Stimulated activated CD4-positive, alpha-beta T cell treated with anti-CD3 and anti-CD28 coated beads, Interleukin-1b, Interleukin-23, amount 100 ng/mL, for 1 hour (primary cell): Measurements from ENCODE around the gene SPATS2L.

ENCODE experiments used
- DNase-seq, 2 donors: peaks; one replicate each; pipeline ENCODE4 v3.0.0-alpha.2; 2020; ENCODE audit warnings: low read depth in 2 of 2

SPATS2L gene, protein sequence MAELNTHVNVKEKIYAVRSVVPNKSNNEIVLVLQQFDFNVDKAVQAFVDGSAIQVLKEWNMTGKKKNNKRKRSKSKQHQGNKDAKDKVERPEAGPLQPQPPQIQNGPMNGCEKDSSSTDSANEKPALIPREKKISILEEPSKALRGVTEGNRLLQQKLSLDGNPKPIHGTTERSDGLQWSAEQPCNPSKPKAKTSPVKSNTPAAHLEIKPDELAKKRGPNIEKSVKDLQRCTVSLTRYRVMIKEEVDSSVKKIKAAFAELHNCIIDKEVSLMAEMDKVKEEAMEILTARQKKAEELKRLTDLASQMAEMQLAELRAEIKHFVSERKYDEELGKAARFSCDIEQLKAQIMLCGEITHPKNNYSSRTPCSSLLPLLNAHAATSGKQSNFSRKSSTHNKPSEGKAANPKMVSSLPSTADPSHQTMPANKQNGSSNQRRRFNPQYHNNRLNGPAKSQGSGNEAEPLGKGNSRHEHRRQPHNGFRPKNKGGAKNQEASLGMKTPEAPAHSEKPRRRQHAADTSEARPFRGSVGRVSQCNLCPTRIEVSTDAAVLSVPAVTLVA

DNA sequence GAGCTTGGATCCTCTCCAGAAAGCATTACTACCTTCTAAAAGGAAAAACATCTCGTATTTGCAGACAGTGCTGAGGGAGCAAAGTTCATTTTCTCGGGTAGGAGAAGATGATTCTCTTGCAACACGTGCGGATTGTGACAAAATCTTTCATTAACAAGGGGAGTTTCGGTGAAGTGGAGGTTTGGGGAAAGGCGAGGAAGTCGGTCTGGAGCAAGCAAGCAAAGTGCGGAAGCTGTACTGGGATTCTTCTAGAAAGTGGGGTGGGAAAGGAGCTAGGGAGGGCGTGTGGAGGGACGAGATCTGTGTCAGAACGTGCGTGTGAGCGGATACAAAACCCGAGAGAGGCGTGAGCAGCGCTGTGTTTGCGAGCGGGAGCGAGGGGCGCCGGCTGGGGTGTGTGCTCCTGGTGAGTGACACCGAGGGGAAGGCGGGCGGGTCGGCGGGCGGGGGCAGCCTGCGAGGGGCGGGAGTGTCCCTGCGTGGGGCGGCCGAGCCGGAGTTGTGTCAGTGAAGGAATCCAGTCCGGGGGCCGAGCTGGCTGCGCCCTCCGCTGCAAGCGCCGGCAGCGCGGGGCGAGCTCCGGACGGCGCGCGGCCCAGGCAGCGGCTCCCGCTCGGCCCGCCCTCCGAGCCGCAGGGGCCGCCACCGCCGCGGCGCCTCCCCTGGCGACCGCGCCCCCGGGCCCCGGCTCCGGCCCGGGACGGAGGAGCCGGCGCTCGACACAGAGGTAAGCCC is at the start of gene SPATS2L:
SPATS2L (plus strand) TSS at position 498 of the 735 bp plus-strand sequence. CDS start 82,552 bp downstream, outside the sequence.
- peak in 1 of 2 donors; percentile 27 for DNase-seq

DNA sequence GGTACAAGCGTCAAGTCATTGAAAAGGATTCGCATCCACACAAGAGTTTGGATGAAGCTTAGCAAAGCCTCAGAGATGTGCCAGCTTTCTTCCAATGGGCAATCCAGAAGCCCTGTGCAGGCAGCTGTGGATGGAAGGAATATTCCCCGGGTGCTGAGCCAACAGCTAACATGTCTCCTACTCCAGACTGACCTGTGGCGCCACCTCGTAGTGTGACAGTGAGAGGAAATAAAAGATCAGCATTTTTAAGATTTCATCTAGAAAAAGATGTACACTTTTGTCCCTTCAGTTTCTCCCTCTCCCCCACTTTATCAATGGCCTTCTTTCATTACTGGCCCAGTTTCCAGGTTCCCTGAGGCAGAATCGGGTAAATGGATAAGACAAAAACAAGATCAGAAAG is 48.9 kb upstream of the SPATS2L start:
- no peak for DNase-seq

DNA sequence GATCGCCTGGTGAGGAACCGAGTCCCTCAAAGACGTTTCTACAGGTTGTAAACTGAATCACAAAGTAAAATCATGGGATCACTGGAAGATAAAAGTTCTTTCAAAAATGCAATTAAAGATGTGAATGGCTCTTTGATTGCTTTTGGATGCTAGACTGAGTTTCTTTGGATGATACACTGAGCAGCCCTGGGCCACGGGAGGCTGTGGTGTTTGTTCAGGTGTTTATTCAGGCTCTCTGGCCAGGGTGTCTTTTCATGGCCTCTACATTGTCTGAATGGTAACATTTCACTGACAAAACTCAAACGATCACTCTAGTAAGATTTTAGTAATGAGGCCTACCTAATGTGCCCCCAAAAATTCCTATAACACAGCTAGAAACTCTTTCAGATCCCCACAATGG is 48.4 kb upstream of the SPATS2L start:
- DNase-seq, result no peak

DNA sequence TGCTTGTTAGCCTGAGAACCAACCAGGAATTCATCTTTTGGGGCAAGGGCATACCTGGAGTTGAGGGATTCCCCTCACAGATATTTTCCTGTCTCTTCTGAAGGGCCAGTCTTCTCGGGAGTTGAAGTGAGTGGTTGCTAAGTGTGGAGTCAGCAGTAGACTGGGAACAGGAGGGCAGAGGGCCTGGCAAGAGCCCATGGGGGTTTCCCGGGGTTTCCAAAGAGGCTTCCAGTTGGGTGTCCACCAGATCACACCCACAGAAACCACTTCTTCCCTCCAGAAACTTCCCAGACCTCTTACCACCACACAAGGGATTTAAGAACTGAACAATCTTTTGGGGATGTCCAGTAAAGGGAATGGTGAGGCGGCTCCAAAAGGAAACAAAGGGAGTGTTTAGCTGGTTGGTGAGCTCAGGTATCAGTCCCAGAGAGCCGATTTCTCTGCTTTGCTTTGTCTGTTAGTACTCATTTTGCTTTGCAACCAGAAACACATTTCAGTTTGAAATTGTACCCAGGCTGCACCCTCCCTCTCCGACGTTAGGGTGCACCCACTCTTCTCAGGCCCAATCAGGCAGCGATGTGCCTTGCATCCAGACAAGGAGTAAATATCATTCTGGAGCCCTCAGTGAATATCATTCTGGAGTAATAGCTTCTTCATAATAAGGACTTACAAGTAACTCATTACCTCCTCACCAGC is 47.5 kb upstream of the SPATS2L start:
- no peak for DNase-seq

DNA sequence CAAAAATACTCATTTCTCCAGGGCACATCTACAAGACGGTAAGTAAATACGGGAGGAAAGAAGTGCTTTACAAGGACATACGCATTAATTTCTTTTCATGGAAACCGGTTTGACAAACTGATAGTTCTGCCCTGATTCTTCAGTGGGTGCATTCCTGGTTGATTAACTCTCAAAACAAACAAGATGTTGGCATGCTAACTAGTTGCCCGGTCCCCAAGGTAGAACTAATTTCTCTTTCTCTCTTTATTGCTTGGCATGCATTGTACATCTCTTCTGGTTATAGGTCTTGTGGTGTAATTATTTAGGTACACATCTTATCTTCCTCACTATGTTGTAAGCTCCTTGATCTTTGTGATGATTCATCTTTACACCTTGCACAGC is 46.9 kb upstream of the SPATS2L start:
- DNase-seq, result no peak

DNA sequence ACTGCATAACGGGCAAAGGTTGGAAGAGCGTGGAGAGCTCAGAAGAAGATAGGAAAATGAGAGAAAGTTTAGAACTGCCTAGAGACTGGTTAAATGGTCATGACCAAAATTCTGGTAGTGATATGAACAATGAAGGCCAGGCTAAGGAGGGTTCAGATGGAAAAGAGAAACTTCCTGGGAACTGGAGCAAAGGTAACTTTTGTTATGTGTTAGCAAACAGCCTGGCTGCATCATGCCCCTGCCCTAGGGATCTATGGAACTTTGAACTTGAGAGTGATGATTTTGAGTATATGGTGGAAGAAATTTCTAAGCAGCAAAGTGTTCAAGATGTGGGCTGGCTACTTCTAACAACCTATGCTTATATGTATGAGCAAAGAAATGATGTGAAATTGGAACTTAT is 44.4 kb upstream of the SPATS2L start:
- DNase-seq, result no peak

DNA sequence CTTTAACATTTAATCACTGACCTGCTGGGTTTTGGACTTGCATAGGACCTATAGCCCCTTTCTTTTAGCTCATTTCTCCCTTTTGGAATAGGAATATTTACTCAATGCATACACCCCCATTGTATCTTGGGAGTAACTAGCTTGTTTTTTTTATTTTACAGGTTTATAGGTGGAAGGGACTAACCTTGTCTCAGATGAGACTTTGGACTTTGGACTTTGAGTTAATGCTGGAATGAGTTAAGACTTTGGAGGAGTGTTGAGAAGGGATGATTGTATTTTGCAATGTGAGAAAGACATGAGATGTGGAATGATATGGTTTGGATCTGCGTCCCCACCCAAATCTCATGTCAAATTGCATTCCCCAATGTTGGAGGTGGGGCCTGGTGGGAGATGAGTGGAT is 43.2 kb upstream of the SPATS2L start:
- no peak for DNase-seq

DNA sequence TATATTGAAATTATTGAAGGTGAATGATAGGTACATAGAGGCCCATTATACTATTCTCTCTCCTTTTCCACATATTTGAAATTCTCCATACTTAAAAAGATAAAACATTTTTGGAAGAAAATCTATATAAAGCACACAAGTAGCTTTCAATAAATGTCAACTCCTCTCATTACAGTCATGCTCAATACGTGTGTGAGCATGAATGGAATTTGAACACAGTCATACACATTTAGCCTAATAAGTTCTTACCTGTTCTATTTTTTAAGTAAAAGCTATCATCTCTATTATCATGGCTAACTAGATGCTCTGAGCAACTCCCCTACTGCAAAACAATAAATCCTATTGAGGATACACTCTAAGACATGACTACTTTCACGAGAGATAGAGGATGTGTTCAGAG is 41.9 kb upstream of the SPATS2L start:
- no peak for DNase-seq

DNA sequence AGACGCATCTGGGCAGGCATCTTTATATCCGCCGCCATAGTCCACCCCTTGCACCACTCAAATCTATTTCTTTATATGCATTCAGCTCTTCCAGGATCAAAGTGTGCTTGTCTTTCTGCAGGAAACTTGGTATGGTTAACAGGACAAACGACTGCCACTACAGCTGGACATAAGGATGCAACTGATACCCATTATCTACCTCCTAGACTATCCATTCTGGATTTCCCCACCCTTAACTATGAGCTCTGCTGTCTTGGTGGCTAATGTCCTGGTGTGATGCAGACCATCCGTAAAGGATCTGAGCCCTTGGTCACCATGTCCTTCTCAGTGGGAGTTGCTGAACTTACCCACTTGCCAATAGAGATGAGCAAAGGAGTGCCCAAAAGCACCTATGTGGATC is 40.1 kb upstream of the SPATS2L start:
- DNase-seq, result no peak

DNA sequence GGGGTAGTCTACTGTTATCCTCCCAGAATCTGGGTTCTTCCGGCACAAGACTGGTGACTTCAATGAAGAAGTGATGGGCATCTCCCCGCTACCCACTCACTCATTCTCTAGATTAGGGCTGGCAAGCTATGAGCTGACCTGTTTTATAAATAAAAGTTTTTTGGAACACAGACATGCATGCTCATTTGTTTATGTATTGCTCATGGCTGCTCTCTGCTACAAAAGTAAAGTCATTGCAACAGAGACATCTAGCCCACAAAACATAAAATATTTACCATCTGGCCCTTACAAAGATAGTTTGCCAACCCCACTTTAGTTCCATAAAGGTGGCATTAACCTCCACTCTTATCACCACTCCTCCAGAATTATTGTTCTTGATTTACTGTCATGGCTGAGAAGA is 39.1 kb upstream of the SPATS2L start:
- no peak for DNase-seq

DNA sequence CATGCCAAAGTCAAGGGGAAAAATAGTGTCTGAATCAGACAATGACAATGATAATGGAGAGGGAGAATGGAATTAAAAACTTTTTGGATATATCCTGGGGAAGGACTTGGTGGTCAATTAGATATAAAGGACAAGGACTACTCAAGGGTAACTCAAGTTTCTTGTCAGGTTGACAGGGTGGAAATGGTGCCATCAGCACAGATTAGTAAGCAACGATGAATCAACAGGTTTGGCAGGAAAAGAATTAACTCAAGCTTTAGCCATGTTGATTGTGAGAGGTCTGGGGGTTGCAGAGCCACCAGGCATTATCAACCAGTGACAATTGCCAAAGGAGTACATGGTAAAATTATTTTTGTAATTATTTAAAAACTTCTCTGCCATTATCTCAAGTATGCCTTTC is 35.8 kb upstream of the SPATS2L start:
- no peak for DNase-seq

DNA sequence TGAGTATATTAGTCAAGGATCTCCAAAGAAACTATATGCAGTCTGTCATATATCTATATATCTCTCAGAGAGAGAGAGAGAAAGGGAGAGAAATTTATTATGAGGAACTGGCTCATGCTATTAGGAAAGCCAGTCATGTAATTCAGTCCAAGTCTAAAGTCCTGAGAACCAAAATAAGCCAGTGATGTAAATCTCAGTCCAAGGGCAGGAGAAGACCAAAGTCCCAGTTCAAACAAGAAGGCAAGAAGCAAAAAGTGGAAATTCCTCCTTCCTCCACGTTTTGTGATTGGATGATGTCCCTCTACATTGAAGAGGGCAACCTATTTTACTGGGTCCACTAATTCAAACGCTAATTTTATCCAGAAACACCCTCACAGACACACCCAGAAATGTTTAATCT is 34.2 kb upstream of the SPATS2L start:
- DNase-seq, result no peak

DNA sequence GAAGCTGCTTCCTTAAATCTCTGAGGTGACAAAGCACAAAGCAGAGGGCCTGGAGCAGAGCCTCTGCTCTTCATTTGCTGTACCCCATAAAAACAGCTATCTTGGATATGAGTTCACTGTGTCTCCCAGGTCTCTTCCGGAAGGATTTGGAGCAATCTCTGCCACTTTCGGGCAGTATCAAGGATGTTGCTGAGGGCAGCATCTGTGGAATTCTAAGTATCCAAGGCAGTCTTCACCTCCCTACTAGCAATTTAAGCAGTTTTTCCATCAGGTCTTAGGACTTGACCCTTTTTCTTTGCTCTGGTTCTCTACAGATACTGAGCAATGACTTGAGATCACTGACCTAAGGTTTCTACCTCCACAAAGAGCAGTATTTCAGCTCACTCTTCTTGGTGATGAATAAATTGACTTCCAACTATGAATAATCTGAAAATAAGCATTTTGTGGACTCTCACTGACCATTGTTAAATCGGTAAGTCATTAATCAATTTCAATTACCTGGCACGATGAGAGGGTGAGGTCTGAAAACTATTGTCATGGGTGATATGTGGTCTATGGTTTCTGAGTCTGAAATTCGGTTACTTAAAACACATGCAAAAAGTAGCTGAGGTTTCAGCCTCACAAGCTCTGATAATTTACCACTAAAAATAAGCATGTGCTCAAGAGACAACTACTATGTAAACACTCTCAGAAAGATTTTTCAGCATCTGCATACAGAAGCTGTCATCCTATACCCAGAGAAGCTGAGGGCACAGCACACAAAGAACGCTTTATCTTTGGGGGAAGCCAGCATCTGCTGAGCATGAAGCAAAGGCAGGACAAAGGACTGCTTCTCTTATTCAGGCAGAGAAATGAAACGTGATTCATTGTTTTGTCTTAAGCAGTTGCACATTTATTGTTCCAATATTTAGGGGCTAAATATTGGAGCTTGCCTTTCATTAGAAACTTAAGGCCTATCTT is 32.1 kb upstream of the SPATS2L start:
- no peak for DNase-seq

DNA sequence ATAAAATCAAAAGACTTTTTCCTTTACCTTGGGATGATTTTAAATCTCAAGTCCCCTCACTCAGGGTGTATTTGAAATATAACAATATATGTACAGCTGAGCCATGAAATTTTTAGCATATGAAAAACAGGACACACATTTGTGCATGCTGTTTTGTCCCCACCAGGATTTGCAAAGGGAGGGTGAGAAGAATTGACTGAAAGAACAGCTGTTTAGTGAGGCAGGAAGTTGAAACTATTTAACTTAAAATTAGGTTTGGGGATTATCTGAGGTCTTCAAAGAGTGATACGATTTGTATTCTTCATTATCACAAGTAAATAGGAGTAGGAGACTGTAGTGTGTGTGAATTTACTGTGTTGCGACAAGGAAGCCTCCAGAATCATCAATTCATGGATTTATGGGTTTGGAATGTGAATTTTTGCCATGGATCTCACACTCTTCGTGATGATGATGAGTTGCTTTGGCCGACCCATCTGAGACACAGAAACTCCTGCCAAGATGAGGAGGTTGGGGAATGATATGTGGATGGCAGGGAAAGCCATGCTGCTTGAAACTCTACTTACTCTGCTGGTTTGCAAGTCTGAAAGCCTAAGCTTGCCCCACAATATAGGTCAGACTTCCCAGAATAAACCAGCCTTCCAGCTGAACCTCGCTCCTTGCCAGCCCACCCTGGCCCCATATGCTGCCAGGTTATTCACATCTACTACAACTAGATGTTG is 31.0 kb upstream of the SPATS2L start:
- no peak for DNase-seq

DNA sequence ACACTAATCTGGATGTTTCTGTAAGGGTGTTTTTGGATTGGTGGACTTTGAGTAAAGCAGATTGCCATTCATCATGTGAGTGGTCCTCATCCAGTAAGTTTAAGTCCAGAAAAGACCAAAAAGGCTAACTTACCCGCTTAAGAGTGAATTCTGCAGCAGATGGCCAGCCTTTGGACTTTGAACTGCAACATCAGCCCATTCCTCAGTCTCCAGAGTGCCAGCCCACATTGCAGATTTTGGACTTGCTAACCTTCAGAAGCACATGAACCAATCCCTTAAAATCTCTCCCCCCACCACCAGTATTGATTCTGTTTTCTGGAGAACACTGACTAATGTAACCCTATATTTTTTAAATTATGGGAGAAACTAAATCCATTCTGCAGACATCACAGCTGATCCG is 30.0 kb upstream of the SPATS2L start:
- no peak for DNase-seq

DNA sequence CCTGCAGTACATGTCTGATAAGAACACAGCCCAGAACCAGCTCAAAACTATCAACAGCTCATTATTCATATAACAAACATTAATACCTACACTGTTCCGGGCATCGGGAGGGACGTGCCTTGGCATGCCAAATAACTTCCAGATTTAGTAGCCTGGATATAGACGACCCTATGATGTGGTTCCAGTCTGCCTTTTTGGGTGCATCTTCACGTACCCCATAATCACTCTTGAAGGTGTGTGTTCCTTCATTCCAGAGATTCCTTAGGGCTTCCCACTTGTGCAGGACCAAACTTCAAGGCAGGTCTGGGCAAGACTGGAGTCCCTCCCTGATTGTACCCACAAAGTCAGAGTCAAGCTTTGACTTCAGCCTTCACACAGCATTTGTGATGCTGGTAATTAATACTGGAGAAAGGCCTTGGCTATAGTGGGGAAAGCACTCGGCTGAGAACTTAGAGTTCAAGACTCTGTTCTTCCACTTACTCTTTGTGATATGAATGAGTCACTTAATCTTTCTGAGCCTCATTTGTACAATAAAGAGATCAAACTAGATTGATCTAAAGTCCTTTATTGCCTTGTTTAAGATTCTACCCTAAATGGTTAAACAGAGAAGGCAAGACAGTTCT is 27.7 kb upstream of the SPATS2L start:
- DNase-seq, result no peak

DNA sequence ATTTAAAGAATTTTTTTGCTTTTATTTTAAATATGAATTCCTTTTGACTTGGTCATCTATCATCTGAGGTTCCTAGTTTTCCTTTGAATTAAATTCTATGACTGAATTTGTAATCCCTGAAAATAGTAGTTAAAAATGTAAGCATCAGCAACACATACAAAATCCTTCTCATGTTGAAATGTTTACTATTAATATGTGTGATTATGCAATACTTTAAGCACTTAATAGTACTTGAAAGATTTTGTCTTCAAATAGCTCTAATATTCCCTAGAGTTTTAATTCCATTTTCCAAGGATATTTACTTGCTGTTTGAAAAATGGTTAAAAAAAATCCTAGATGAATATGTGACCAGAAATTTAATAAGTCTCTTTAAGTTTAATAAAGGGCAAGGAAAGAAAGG is 26.6 kb upstream of the SPATS2L start:
- DNase-seq, result no peak

DNA sequence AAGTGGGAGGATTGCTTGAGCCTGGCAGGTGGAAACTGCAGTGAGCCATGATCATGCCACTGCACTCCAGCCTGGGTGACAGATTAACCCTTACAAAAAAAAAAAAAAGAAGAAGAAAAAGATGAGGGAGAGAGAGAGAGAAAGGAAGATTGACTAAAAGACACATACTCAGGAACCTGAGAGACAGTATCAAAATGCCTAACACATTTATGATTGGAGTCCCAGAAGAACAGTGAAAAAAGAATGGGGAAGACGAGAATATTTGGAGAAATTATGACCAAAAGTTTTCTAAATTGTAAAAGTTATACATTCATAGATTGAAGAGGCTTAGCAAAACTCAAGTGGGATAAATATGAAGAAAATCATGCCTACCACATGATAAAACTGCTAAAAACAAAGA is 19.9 kb upstream of the SPATS2L start:
- no peak for DNase-seq

DNA sequence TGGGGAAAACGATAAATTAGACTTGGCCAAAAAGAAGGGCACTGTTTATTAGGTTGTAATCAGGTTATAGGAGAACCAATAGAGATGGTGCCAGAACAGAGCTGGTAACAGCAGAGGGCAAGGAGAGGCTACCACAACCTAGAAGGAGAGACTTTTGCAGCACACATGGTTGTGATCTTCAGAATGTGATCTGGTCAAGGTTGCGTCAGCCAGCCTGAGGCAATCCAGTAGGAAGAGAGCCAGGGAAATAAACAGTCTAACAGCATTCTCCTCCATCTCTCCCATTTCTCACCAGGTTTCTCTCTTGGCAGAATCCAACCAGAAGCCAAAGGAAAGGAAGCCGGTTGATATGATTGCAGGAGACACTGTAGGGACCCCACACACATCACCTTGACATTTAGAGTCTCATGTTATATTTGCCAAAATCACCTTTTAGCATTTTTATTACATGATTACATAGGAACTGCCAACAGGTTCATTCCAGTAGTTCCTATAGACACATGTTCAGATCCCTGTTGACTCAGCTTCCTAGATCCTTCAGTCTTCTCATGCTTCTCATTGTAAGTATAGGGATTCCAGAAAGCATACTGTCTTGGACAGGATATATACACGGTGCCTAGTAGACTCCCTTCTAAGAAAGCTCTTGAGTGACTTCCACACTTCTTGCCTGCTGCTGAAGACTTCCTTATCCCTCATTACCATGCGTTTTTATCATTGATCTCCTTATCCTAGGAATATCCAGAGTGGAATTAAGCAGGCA is 17.6 kb upstream of the SPATS2L start:
- no peak for DNase-seq
